A204.1 (cell line): ENCODE measurements around the gene CPXM2.

Experiments used
- FAIRE-seq: peaks from 2 replicates; lab custom pipeline; 2012; peaks lifted over from hg19 to GRCh38; lab: Jason Lieb, UNC

CPXM2 gene

GRCh38 chr10:123847686-123848432 lies 43.7 kb downstream of the CPXM2 start:
- no peak for FAIRE-seq

- FAIRE-seq, result no peak
Observed at GRCh38 chr10:123843835-123844234, 47.8 kb downstream of the CPXM2 start.

GRCh38 chr10:123842692-123843385 lies 48.8 kb downstream of the CPXM2 start:
- FAIRE-seq, result no peak

GRCh38 chr10:123841560-123841959 lies 50.0 kb downstream of the CPXM2 start:
- no peak for FAIRE-seq

GRCh38 chr10:123841115-123841514 lies 50.5 kb downstream of the CPXM2 start:
- FAIRE-seq, result no peak

GRCh38 chr10:123840714-123841113 lies 50.9 kb downstream of the CPXM2 start:
- no peak for FAIRE-seq

- no peak for FAIRE-seq
Observed at GRCh38 chr10:123838596-123839310, 52.9 kb downstream of the CPXM2 start.

GRCh38 chr10:123837756-123838155 lies 53.9 kb downstream of the CPXM2 start:
- no peak for FAIRE-seq

GRCh38 chr10:123836418-123837145 lies 55.0 kb downstream of the CPXM2 start:
- FAIRE-seq, result no peak

- FAIRE-seq, result no peak
Observed at GRCh38 chr10:123835575-123835974, 56.0 kb downstream of the CPXM2 start.

GRCh38 chr10:123833170-123833850 lies 58.3 kb downstream of the CPXM2 start:
- FAIRE-seq, result no peak

- FAIRE-seq, result no peak
Observed at GRCh38 chr10:123831259-123831658, 60.3 kb downstream of the CPXM2 start.

- FAIRE-seq, result no peak
Observed at GRCh38 chr10:123821136-123821535, 70.5 kb downstream of the CPXM2 start.

- no peak for FAIRE-seq
Observed at GRCh38 chr10:123809632-123810031, 82.0 kb downstream of the CPXM2 start.

GRCh38 chr10:123808906-123809305 lies 82.7 kb downstream of the CPXM2 start:
- FAIRE-seq, result no peak

- FAIRE-seq, result no peak
Observed at GRCh38 chr10:123808286-123808685, 83.3 kb downstream of the CPXM2 start.

GRCh38 chr10:123807444-123808035 lies 84.1 kb downstream of the CPXM2 start:
- FAIRE-seq, result no peak

GRCh38 chr10:123804716-123805115 lies 86.9 kb downstream of the CPXM2 start:
- no peak for FAIRE-seq

GRCh38 chr10:123800821-123801220 lies 90.8 kb downstream of the CPXM2 start:
- FAIRE-seq, result no peak

GRCh38 chr10:123800289-123800688 lies 91.3 kb downstream of the CPXM2 start:
- no peak for FAIRE-seq

GRCh38 chr10:123798856-123799255 lies 92.8 kb downstream of the CPXM2 start:
- FAIRE-seq, result no peak

GRCh38 chr10:123797813-123798212 lies 93.8 kb downstream of the CPXM2 start:
- FAIRE-seq, result no peak
